HepG2 (cell line): Measurements from ENCODE around the gene RASL12. TPM values are rescaled to one million over a fixed set of nuclear protein-coding genes. Genes with fewer than 3 reads are reported as not detected.

Experiments used
- ATRX ChIP-seq: sonication (generic); formaldehyde crosslinking; IDR thresholded peaks from 2 replicates; pipeline ENCODE4 v1.4.0; 2020; ENCODE audit warnings: missing genetic modification reagents, borderline replicate concordance
- FOXO1 ChIP-seq: sonication (generic); formaldehyde crosslinking; IDR thresholded peaks from 2 replicates; pipeline ENCODE4 v1.4.0; 2020; ENCODE audit warnings: missing genetic modification reagents
- NR3C1 ChIP-seq: sonication (generic); formaldehyde crosslinking; IDR thresholded peaks from 2 replicates; pipeline ENCODE4 v1.4.0; 2020; ENCODE audit warnings: missing genetic modification reagents
- PHF21A ChIP-seq: sonication (generic); formaldehyde crosslinking; IDR thresholded peaks from 2 replicates; pipeline ENCODE4 v1.5.0; 2020; ENCODE audit warnings: mild to moderate bottlenecking, missing genetic modification reagents
- POLR2AphosphoS2 ChIP-seq: IDR thresholded peaks from 2 replicates; pipeline ENCODE4 v1.6.1; 2011; ENCODE audit warnings: low read depth, low read length, improper control_type of control experiment
- RNF2 ChIP-seq: fragments of 450-650 bp; conservative IDR thresholded peaks from 2 replicates; pipeline ENCODE4 v1.6.1; 2016; ENCODE audit warnings: low read depth
- SAP130 ChIP-seq: IDR thresholded peaks from 2 replicates; pipeline ENCODE4 v1.6.1; 2016; ENCODE audit warnings: low read depth
- SRSF9 ChIP-seq: fragments of 200-400 bp; formaldehyde crosslinking; IDR thresholded peaks from 2 replicates; pipeline ENCODE4 v1.6.1; 2018; ENCODE audit warnings: borderline replicate concordance, mild to moderate bottlenecking, low read depth, low read length; ENCODE audit not compliant: insufficient read depth, poor library complexity, severe bottlenecking
- YEATS4 ChIP-seq: sonication (generic); formaldehyde crosslinking; IDR thresholded peaks from 2 replicates; pipeline ENCODE4 v1.4.0; 2020; ENCODE audit warnings: missing genetic modification reagents, borderline replicate concordance
- ZNF232 ChIP-seq: sonication (generic); formaldehyde crosslinking; IDR thresholded peaks from 2 replicates; pipeline ENCODE4 v1.4.0; 2020; ENCODE audit warnings: missing genetic modification reagents, borderline replicate concordance
- ZNF253 ChIP-seq: sonication (generic); formaldehyde crosslinking; IDR thresholded peaks from 2 replicates; pipeline ENCODE4 v1.8.0; 2022; ENCODE audit warnings: mild to moderate bottlenecking, missing genetic modification reagents, borderline replicate concordance
- ZNF501 ChIP-seq: sonication (generic); formaldehyde crosslinking; IDR thresholded peaks from 2 replicates; pipeline ENCODE4 v1.5.1; 2020; ENCODE audit warnings: mild to moderate bottlenecking, moderate library complexity, missing genetic modification reagents
- ZNF512 ChIP-seq: sonication (generic); formaldehyde crosslinking; IDR thresholded peaks from 2 replicates; pipeline ENCODE4 v1.4.0; 2020; ENCODE audit warnings: mild to moderate bottlenecking, missing genetic modification reagents
- ZSCAN21 ChIP-seq: sonication (generic); formaldehyde crosslinking; IDR thresholded peaks from 2 replicates; pipeline ENCODE4 v1.8.0; 2022; ENCODE audit warnings: mild to moderate bottlenecking, missing genetic modification reagents, moderate library complexity, borderline replicate concordance
- polyA plus RNA-seq, 8 experiments: library from polyadenylated mRNA; depleted of rRNA in 3 of 8; stranded (reverse) in 7 of 8; unstranded in 1 of 8; fragments of >200 nt; fragmentation: Illumina TruSeq in 4 of 8; extraction: Trizol in 4 of 8; gene quantifications; 2 replicates each; pipeline versions ENCODE4 v1.2.1 to v1.2.3, GENCODE V29; 2011 to 2016; ENCODE audit warnings: low read depth in 4 of 8, missing spikeins in 1 of 8, mixed read lengths in 1 of 8; ENCODE audit not compliant: insufficient read depth in 1 of 8
- total RNA-seq, 5 experiments: library from RNA; depleted of rRNA; stranded (reverse); fragments of >200 nt; fragmentation: Illumina TruSeq; extraction: Trizol; gene quantifications; 2 replicates each; pipeline ENCODE4 v1.2.3, GENCODE V29; 2016; ENCODE audit warnings: low read depth in 1 of 5
- TF ChIP-seq, protein P1 (sequence below): sonication (generic); formaldehyde crosslinking; IDR thresholded peaks from 2 replicates; pipeline ENCODE4 v1.8.1; 2023; ENCODE audit warnings: mild to moderate bottlenecking, moderate library complexity, missing genetic modification reagents
- TF ChIP-seq, protein P2 (sequence below), 2 experiments: fragments of 450-650 bp in 1 of 2; sonication (generic) in 1 of 2; formaldehyde crosslinking in 1 of 2; IDR thresholded peaks; 2 replicates each; pipeline versions ENCODE4 v1.6.1 to v1.8.0; 2016 to 2022; ENCODE audit warnings: antibody characterized with exemption in 1 of 2, mild to moderate bottlenecking in 1 of 2, missing genetic modification reagents in 1 of 2

RASL12 gene
- total and polyA plus RNA-seq, 2 of the 13 experiments (the other 11 are each of a cell fraction or from before 2014, with no cell fraction given), result 0.16 to 0.55 TPM

GRCh38 chr15:65028921-65029735 is 38.7 kb downstream of the RASL12 start, which contains the start of gene MTFMT (continued):
- TF ChIP-seq ZNF512 (CRISPR knock-in tag) (no peak), POLR2AphosphoS2 (no peak), SAP130 (CRISPR knock-in tag) (peak; percentile 79), FOXO1 (CRISPR knock-in tag) (no peak), ZNF232 (CRISPR knock-in tag) (peak; percentile 74; the same call in 1 of the 2 replicates), ATRX (CRISPR knock-in tag) (no peak), RNF2 (no peak), SRSF9 (no peak), ZNF253 (CRISPR knock-in tag) (no peak), PHF21A (CRISPR knock-in tag) (no peak; the same call in 1 of the 2 replicates), YEATS4 (peak; percentile 84; the same call in 1 of the 2 replicates), ZNF501 (0 out of 2 replicates have a peak, but pooled peaks have one; percentile 35), ZSCAN21 (CRISPR knock-in tag) (peak; percentile 69; the same call in 1 of the 2 replicates), NR3C1 (no peak)
- TF ChIP-seq, protein P1, sequence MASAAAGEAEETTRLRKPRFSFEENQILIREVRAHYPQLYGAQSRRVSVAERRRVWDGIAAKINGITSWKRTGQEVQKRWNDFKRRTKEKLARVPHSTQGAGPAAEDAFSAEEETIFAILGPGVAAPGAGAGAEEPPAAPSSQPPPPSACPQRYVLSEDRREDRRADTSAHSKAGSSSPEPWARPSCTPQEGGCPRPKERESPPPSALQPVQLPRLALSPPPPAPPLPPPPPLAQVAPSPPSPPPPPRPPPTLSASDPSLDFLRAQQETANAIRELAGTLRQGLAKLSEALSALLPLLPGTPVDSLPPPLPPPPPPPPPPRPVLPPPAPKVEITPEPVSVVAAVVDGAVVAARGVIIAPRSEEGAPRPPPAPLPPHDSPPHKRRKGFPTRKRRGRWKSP (CRISPR knock-in tag), result peak; percentile 60; the same call in 1 of the 2 replicates
- TF ChIP-seq, protein P2, sequence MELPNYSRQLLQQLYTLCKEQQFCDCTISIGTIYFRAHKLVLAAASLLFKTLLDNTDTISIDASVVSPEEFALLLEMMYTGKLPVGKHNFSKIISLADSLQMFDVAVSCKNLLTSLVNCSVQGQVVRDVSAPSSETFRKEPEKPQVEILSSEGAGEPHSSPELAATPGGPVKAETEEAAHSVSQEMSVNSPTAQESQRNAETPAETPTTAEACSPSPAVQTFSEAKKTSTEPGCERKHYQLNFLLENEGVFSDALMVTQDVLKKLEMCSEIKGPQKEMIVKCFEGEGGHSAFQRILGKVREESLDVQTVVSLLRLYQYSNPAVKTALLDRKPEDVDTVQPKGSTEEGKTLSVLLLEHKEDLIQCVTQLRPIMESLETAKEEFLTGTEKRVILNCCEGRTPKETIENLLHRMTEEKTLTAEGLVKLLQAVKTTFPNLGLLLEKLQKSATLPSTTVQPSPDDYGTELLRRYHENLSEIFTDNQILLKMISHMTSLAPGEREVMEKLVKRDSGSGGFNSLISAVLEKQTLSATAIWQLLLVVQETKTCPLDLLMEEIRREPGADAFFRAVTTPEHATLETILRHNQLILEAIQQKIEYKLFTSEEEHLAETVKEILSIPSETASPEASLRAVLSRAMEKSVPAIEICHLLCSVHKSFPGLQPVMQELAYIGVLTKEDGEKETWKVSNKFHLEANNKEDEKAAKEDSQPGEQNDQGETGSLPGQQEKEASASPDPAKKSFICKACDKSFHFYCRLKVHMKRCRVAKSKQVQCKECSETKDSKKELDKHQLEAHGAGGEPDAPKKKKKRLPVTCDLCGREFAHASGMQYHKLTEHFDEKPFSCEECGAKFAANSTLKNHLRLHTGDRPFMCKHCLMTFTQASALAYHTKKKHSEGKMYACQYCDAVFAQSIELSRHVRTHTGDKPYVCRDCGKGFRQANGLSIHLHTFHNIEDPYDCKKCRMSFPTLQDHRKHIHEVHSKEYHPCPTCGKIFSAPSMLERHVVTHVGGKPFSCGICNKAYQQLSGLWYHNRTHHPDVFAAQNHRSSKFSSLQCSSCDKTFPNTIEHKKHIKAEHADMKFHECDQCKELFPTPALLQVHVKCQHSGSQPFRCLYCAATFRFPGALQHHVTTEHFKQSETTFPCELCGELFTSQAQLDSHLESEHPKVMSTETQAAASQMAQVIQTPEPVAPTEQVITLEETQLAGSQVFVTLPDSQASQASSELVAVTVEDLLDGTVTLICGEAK (IDR thresholded peaks at IDR 0.05), result no peak
- TF ChIP-seq, protein P2 (CRISPR knock-in tag; IDR thresholded peaks at IDR 0.05), result no peak
